B cell (primary cell): ENCODE results near the gene CDC42BPB.

ENCODE experiments used
- EZH2 ChIP-seq: IDR thresholded peaks from 2 replicates; pipeline ENCODE4 v1.6.1; 2012; ENCODE audit warnings: borderline replicate concordance, low read depth, mild to moderate bottlenecking, moderate library complexity, low read length; ENCODE audit not compliant: insufficient read depth, poor library complexity, severe bottlenecking
- TF ChIP-seq, protein P1 (sequence below): fragments of 200-600 bp; IDR thresholded peaks from one replicate; pipeline ENCODE4 v1.8.0; 2022; ENCODE audit warnings: antibody characterized with exemption, mild to moderate bottlenecking

GRCh38 chr14:102893452-102893851 lies 163.9 kb downstream of the CDC42BPB start:
- TF ChIP-seq, protein P1, sequence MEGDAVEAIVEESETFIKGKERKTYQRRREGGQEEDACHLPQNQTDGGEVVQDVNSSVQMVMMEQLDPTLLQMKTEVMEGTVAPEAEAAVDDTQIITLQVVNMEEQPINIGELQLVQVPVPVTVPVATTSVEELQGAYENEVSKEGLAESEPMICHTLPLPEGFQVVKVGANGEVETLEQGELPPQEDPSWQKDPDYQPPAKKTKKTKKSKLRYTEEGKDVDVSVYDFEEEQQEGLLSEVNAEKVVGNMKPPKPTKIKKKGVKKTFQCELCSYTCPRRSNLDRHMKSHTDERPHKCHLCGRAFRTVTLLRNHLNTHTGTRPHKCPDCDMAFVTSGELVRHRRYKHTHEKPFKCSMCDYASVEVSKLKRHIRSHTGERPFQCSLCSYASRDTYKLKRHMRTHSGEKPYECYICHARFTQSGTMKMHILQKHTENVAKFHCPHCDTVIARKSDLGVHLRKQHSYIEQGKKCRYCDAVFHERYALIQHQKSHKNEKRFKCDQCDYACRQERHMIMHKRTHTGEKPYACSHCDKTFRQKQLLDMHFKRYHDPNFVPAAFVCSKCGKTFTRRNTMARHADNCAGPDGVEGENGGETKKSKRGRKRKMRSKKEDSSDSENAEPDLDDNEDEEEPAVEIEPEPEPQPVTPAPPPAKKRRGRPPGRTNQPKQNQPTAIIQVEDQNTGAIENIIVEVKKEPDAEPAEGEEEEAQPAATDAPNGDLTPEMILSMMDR, result no peak
- TF ChIP-seq EZH2, result no peak
